ENCODE results near the gene RNF14.

Gene RNF14

GRCh38 chr5:141961466-141961865 lies 7.4 kb upstream of the RNF14 start:
- no peak for DNase-seq (ENCODE audit: low read depth)
- H3K4me3 ChIP-seq (ENCODE audit: control insufficient read depth, low read depth, low read length) = no peak overlapping the region
- TF ChIP-seq, protein P1, sequence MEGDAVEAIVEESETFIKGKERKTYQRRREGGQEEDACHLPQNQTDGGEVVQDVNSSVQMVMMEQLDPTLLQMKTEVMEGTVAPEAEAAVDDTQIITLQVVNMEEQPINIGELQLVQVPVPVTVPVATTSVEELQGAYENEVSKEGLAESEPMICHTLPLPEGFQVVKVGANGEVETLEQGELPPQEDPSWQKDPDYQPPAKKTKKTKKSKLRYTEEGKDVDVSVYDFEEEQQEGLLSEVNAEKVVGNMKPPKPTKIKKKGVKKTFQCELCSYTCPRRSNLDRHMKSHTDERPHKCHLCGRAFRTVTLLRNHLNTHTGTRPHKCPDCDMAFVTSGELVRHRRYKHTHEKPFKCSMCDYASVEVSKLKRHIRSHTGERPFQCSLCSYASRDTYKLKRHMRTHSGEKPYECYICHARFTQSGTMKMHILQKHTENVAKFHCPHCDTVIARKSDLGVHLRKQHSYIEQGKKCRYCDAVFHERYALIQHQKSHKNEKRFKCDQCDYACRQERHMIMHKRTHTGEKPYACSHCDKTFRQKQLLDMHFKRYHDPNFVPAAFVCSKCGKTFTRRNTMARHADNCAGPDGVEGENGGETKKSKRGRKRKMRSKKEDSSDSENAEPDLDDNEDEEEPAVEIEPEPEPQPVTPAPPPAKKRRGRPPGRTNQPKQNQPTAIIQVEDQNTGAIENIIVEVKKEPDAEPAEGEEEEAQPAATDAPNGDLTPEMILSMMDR (IDR thresholded peaks at IDR 0.05; ENCODE audit: control insufficient read depth, insufficient read depth, low read depth, low read length, missing control alignments) = no peak

DNA sequence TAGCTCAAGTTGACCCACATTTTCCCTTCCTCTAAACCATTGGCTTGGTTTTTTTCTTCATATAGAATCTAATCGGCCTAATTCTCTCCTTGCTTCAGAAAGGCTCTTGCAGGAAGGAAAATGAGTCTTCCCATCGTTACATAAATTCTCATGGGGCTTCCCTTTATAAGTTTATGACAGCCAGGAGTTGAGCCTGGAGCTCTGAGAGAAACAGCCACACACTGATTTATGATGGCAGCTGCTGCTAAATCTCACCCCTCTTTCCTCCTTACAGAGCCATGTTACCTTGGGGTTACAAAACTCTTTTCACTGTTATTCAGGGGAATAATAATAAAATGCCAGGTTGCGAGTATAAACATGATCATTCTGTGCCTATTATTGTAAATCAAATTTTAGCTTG lies 5.2 kb upstream of the RNF14 start:
- TF ChIP-seq, protein P1 (IDR thresholded peaks at IDR 0.05; ENCODE audit: control insufficient read depth, insufficient read depth, low read depth, low read length, missing control alignments) = no peak
- DNase-seq (ENCODE audit: low read depth) = no peak
- H3K4me3 ChIP-seq (ENCODE audit: control insufficient read depth, low read depth, low read length) = no peak overlapping the region

DNA sequence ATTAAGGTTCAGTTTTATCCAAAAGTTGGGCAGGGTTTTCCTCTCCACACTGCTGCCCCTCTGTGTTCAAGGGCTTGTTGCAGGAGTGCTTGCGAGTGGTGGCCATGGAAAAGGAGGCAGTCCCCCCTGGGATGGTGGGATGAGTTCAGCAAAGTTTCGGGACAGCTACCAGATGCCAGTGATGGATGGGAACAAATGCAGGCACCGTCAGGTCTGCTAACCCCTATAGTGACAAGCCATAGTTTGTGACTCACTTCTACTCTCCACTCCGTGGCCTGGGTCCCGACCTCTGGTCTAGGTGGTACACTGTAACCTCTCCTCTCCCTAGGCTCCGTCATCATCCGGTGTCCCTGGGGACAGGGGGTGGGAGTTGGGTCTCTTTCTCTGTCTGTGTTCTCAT lies 3.8 kb upstream of the RNF14 start:
- H3K4me3 ChIP-seq (ENCODE audit: control insufficient read depth, low read depth, low read length) = no peak overlapping the region
- no peak for DNase-seq (ENCODE audit: low read depth)
- TF ChIP-seq, protein P1 (IDR thresholded peaks at IDR 0.05; ENCODE audit: control insufficient read depth, insufficient read depth, low read depth, low read length, missing control alignments) = no peak

- H3K4me3 ChIP-seq (ENCODE audit: control insufficient read depth, low read depth, low read length) = no peak overlapping the region
- DNase-seq (ENCODE audit: low read depth) = no peak
- TF ChIP-seq, protein P1 (IDR thresholded peaks at IDR 0.05; ENCODE audit: control insufficient read depth, insufficient read depth, low read depth, low read length, missing control alignments) = no peak
These were observed 2.5 kb upstream of the RNF14 start for GRCh38 chr5:141966275-141966962.

GRCh38 chr5:141966963-141967333 lies 2.0 kb upstream of the RNF14 start:
- no peak for DNase-seq (ENCODE audit: low read depth)
- no peak overlapping the region for H3K4me3 ChIP-seq (ENCODE audit: control insufficient read depth, low read depth, low read length)
- TF ChIP-seq, protein P1 (IDR thresholded peaks at IDR 0.05; ENCODE audit: control insufficient read depth, insufficient read depth, low read depth, low read length, missing control alignments) = no peak

DNA sequence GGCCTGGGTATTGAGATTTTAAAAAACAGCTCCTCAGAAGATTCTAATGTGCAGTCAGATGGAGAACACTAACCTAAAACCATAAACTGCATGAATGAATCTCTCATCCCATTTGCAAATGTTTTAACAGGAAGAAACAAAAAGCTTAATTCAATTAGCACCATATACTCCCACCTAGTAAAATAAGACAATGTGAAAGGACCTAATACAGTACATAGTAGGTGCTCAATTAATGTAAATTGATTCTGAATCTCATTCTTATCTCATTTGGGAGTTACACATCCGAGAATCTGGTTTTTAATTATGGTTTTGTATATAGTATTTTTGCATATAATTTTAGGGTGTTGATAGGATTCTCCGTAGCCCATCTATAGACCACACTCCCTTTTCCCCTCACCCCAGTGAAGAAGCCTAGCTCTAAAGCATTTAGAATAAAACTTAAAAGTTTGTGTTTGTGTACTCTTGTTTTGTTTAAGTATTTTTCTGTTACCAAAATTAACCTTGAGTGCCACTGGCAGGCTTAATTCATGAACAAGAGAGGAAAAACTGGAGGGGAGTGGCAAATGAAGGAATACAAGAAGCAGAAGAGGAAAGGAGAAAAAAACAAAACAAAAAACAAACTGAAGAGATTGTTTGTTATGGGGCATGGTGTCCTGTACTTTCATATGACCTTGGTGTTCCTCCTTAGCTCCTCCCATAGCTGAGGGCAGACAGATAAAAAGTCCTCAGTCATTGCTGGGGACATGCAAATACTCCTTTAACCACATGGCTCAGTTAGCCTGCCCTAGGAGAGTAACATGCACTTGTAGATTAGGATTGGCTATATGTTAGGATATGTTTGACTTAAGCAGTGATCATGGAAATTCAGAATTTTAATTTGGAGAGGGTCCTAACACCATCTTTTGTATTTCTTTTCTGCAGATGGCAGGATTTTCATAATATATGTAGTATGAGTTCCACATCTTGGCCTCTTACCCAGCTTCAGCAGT lies 1.2 kb downstream of the RNF14 start:
- DNase-seq (ENCODE audit: low read depth) = no peak
- peak overlapping the region; percentile 57 for H3K4me3 ChIP-seq (ENCODE audit: control insufficient read depth, low read depth, low read length)
- TF ChIP-seq, protein P1 (IDR thresholded peaks at IDR 0.05; ENCODE audit: control insufficient read depth, insufficient read depth, low read depth, low read length, missing control alignments) = no peak

Measured in AG09309 (cell line).